K562 (cell line): ENCODE data around the gene COL24A1. TPM values are rescaled to one million over a fixed set of nuclear protein-coding genes. Genes with fewer than 3 reads are reported as not detected.

Experiments used
- ATAC-seq: fragments of 200-7000 bp; cut with Tn5 transposase; 3 replicates; pipeline ENCODE4 v1.9.1; 2020; ENCODE audit warnings: moderate library complexity
- BruUV-seq: library from RNA; stranded (reverse); fragments of 400-500 nt; replicated peaks from 2 replicates; lab custom pipeline; 2021; lab: Mats Ljungman, UMichigan
- CTCF ChIA-PET: fragments of 300-600 bp; formaldehyde crosslinking; extraction: SDS; loops from one replicate; lab custom pipeline; 2021; ENCODE audit warnings: low intra/inter-chr PET ratio; lab: Yijun Ruan, JAX
- POLR2A ChIA-PET: fragments of 300-600, 350-650 bp; sonication (Branson Sonifier 250); formaldehyde crosslinking; extraction: SDS; loops from one replicate; lab custom pipeline; 2021; ENCODE audit warnings: antibody characterized with exemption, inconsistent platforms; lab: Yijun Ruan, JAX
- DNase-seq, 4 experiments: peaks; one replicate each; pipeline versions ENCODE4 v3.0.0 to v3.0.0-alpha.2; 2011 to 2018; ENCODE audit warnings: low spot score in 3 of 4, mixed read lengths in 3 of 4; ENCODE audit errors: extremely low read depth in 1 of 4
- FAIRE-seq: peaks from 2 replicates; lab custom pipeline; 2011; peaks lifted over from hg19 to GRCh38; lab: Jason Lieb, UNC
- H2AFZ ChIP-seq: 2 replicates; pipeline ENCODE4 v1.6.0; 2011; ENCODE audit warnings: low read depth, low read length, control low read depth, inconsistent platforms
- H3K27ac ChIP-seq: fragments of 200-600 bp; 3 replicates; pipeline ENCODE4 v1.8.0; 2011; ENCODE audit warnings: low read depth, mild to moderate bottlenecking, control low read depth, inconsistent platforms, low read length, moderate library complexity, mixed read lengths; ENCODE audit errors: extremely low read depth
- H3K27me3 ChIP-seq, 2 experiments: fragments of 300-600 bp in 1 of 2; 2 replicates in 1 of 2; 3 replicates in 1 of 2; pipeline versions ENCODE4 v1.6.0 to v1.8.0; 2011; ENCODE audit warnings: inconsistent platforms in 2 of 2, low read length in 2 of 2, mild to moderate bottlenecking in 1 of 2, mixed read lengths in 1 of 2, moderate library complexity in 1 of 2; ENCODE audit not compliant: control insufficient read depth in 2 of 2, insufficient read depth in 2 of 2
- H3K36me3 ChIP-seq: fragments of 300-600 bp; 3 replicates; pipeline ENCODE4 v1.8.0; 2011; ENCODE audit warnings: mild to moderate bottlenecking, low read length, inconsistent platforms; ENCODE audit not compliant: control insufficient read depth, insufficient read depth
- H3K4me1 ChIP-seq, 2 experiments: fragments of 200-600 bp in 1 of 2; replicated peaks in 1 of 2; 2 replicates in 1 of 2; 3 replicates in 1 of 2; pipeline versions ENCODE4 v1.5.1 to v1.8.0; 2011; ENCODE audit warnings: inconsistent platforms in 2 of 2, low read length in 2 of 2, mild to moderate bottlenecking in 1 of 2, mixed read lengths in 1 of 2, moderate library complexity in 1 of 2; ENCODE audit not compliant: control insufficient read depth in 2 of 2, insufficient read depth in 2 of 2
- H3K4me2 ChIP-seq: 2 replicates; pipeline ENCODE4 v1.6.1; 2011; ENCODE audit warnings: low read length, control low read depth, inconsistent platforms, mixed read lengths; ENCODE audit not compliant: insufficient read depth
- H3K4me3 ChIP-seq: fragments of 200-600 bp; sonication (generic), shearing (Covaris generic); 2 replicates; pipeline ENCODE4 v1.5.1; 2016; ENCODE audit warnings: control low read depth, inconsistent platforms
- H3K79me2 ChIP-seq: fragments of 200-600 bp; 3 replicates; pipeline ENCODE4 v1.8.0; 2011; ENCODE audit warnings: low read length, inconsistent platforms; ENCODE audit not compliant: control insufficient read depth, insufficient read depth
- H3K9ac ChIP-seq, 2 experiments: 2 replicates each; pipeline versions ENCODE4 v1.6.0 to v1.6.1; 2011; ENCODE audit warnings: low read depth in 2 of 2, low read length in 2 of 2, control low read depth in 1 of 2, inconsistent platforms in 1 of 2, mild to moderate bottlenecking in 1 of 2, mixed read lengths in 1 of 2; ENCODE audit not compliant: insufficient read depth in 1 of 2
- H3K9me1 ChIP-seq: one replicate; pipeline ENCODE4 v1.6.0; 2011; ENCODE audit warnings: inconsistent platforms, mild to moderate bottlenecking, low read length, moderate library complexity; ENCODE audit not compliant: control insufficient read depth, insufficient read depth
- H3K9me3 ChIP-seq: replicated peaks from 2 replicates; pipeline ENCODE4 v1.5.1; 2011; ENCODE audit warnings: low read depth, low read length, inconsistent platforms; ENCODE audit not compliant: control insufficient read depth, insufficient read depth
- H4K20me1 ChIP-seq: replicated peaks from 2 replicates; pipeline ENCODE4 v1.6.1; 2011; ENCODE audit warnings: low read length, inconsistent platforms, mixed read lengths; ENCODE audit not compliant: control insufficient read depth, insufficient read depth
- CBX5 ChIP-seq: IDR thresholded peaks from 2 replicates; pipeline ENCODE4 v1.6.1; 2014; ENCODE audit warnings: low read depth, borderline replicate concordance
- CHCHD3 ChIP-seq: fragments of 250-450 bp; sonication (Bioruptor Pico); IDR thresholded peaks from 2 replicates; pipeline ENCODE4 v2.1.2; 2022; ENCODE audit warnings: mild to moderate bottlenecking
- GATA2 ChIP-seq: sonication (generic); formaldehyde crosslinking; IDR thresholded peaks from 2 replicates; pipeline ENCODE4 v1.4.0; 2020; ENCODE audit warnings: mild to moderate bottlenecking, missing genetic modification reagents
- IFI16 ChIP-seq: fragments of 250-450 bp; sonication (Bioruptor Pico); IDR thresholded peaks from 2 replicates; pipeline ENCODE4 v2.1.2; 2022; ENCODE audit warnings: mild to moderate bottlenecking, inconsistent platforms
- KAT8 ChIP-seq: fragments of 450-650 bp; IDR thresholded peaks from 2 replicates; pipeline ENCODE4 v1.6.1; 2016; ENCODE audit warnings: low read depth, mild to moderate bottlenecking
- LEF1 ChIP-seq: fragments of 450-650 bp; IDR thresholded peaks from 2 replicates; pipeline ENCODE4 v1.6.1; 2016; ENCODE audit warnings: mild to moderate bottlenecking
- MAFG ChIP-seq: fragments of 450-650 bp; conservative IDR thresholded peaks from 2 replicates; pipeline ENCODE4 v1.6.1; 2016; ENCODE audit warnings: missing genetic modification characterization, missing compliant biosample characterization
- MBD2 ChIP-seq: sonication (generic); IDR thresholded peaks from 2 replicates; pipeline ENCODE4 v1.6.1; 2016; ENCODE audit warnings: low read depth, borderline replicate concordance
- SIN3B ChIP-seq: fragments of 450-650 bp; IDR thresholded peaks from 2 replicates; pipeline ENCODE4 v1.6.1; 2017; ENCODE audit warnings: low read depth, mild to moderate bottlenecking, moderate library complexity
- THRAP3 ChIP-seq: fragments of 450-650 bp; IDR thresholded peaks from 2 replicates; pipeline ENCODE4 v1.6.1; 2016; ENCODE audit warnings: mild to moderate bottlenecking, inconsistent platforms, borderline replicate concordance
- WGBS: fragments of 100-300 bp; shearing (Covaris generic); methylation state at CpG from one replicate; pipeline ENCODE4 v1.1.6; 2016; ENCODE audit warnings: low coverage, mixed read lengths; ENCODE audit not compliant: insufficient coverage; ENCODE audit errors: missing lambda C conversion rate; 5-methylcytosine and 5-hydroxymethylcytosine counted together
- in situ Hi-C: fragments of 300-500 bp; cut with MboI; formaldehyde crosslinking; loops from 4 replicates; pipeline ENCODE4 v1.15.0; 2018; ENCODE audit warnings: inconsistent platforms, mixed read lengths
- intact Hi-C: fragments of 100-400 bp; cut with micrococcal nuclease; formaldehyde crosslinking; loops from 2 replicates; pipeline ENCODE4 v1.14.2; 2022
- polyA plus RNA-seq, 8 experiments: library from polyadenylated mRNA; depleted of rRNA in 4 of 8; stranded (reverse) in 5 of 8; unstranded in 3 of 8; fragments of >200 nt; fragmentation: Nextera tagmentation in 2 of 8; fragmentation: Illumina TruSeq in 1 of 8; extraction: Ambion mirVana in 2 of 8; extraction: Trizol in 1 of 8; gene quantifications; 2 replicates each; pipeline versions ENCODE4 v1.2.1 to v1.2.3, GENCODE V29; 2011 to 2014; ENCODE audit warnings: inconsistent platforms in 1 of 8, missing spikeins in 1 of 8
- total RNA-seq, 7 experiments: library from RNA; depleted of rRNA in 6 of 7; stranded (reverse); fragments of >200 nt in 6 of 7; fragmentation: Illumina TruSeq in 2 of 7; extraction: Trizol in 2 of 7; gene quantifications; 2 replicates each; pipeline versions ENCODE4 v1.2.1 to v1.2.3, GENCODE V29; 2011 to 2021; ENCODE audit warnings: low replicate concordance in 1 of 7
- TF ChIP-seq, protein P1 (sequence below): fragments of 250-450 bp; sonication (Bioruptor Pico); IDR thresholded peaks from 2 replicates; pipeline ENCODE4 v1.5.0; 2022; ENCODE audit warnings: mild to moderate bottlenecking
- TF ChIP-seq, protein P2 (sequence below): sonication (generic); formaldehyde crosslinking; IDR thresholded peaks from 2 replicates; pipeline ENCODE4 v1.8.1; 2023; ENCODE audit warnings: mild to moderate bottlenecking, missing genetic modification reagents

Gene COL24A1
- total and polyA plus RNA-seq, 9 of the 15 experiments (the other 6 are each of a cell fraction or from before 2014, with no cell fraction given): 0.01 to 0.06 (median 0.03) TPM; not detected in 2

DNA sequence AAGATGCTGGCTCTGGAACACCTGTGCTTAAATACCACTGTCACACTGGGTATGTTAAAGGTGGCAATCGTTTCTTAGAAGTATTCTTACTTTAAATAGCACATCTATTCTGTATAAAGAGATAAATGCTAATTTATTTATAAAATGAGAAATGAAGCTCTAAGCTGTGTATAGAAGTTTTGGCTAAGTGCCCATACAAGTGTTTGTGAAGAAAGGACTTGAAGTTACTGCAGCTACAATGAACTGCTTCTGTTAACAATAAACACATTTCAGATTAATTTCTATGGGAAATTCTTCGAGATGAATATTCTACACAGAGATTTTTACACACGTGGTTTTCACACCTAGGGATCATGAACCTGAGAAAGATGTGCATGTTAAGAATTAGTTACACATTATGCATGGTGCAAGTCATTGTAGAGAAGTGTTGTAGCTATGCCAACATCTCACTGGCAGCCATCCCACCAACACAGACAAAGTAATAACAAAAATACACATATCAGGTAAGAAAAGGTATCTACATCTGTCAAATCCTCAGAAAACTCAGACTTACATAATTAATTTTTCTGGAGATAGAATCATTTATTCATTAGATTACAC is 16.2 kb downstream of the COL24A1 start (continued):
- TF ChIP-seq, protein P1, sequence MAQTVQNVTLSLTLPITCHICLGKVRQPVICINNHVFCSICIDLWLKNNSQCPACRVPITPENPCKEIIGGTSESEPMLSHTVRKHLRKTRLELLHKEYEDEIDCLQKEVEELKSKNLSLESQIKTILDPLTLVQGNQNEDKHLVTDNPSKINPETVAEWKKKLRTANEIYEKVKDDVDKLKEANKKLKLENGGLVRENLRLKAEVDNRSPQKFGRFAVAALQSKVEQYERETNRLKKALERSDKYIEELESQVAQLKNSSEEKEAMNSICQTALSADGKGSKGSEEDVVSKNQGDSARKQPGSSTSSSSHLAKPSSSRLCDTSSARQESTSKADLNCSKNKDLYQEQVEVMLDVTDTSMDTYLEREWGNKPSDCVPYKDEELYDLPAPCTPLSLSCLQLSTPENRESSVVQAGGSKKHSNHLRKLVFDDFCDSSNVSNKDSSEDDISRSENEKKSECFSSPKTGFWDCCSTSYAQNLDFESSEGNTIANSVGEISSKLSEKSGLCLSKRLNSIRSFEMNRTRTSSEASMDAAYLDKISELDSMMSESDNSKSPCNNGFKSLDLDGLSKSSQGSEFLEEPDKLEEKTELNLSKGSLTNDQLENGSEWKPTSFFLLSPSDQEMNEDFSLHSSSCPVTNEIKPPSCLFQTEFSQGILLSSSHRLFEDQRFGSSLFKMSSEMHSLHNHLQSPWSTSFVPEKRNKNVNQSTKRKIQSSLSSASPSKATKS (CRISPR knock-in tag): no peak
- no peak for TF ChIP-seq CHCHD3 (CRISPR knock-in tag)

DNA sequence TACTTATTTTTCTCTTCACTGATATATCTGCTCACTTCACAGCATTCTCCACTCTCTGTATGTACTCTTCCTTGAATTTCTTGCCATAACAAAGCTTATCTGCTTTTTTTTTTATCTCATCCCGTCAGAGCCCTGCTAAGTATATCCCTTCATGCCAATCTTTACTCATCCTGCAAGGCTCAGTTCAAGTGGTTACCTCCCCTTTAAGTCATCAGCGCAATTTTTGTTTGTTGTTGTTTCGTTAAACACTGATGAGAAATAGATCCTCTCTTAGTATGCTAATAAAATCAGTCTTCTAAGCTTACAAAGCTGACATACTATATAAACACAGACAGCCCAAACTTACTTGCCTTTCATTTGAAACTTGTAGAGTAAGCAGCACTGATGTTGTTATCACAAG is 17.8 kb downstream of the COL24A1 start:
- Histone ChIP-seq H3K9me3 (no peaks in the 10 kb centered on the region), H3K9ac (no peak overlapping the region), H3K4me1 (no peaks in the 10 kb centered on the region), H3K9me1 (no peaks in the 10 kb centered on the region), H3K27me3 (no peaks in the 10 kb centered on the region), H3K4me2 (no peak overlapping the region), H3K27ac (no peak overlapping the region), H4K20me1 (no peaks in the 10 kb centered on the region), H3K4me3 (no peak overlapping the region)
- 0% methylated on average over 3 of the region's 3 CpGs for WGBS
- no TSS peak for BruUV-seq
- ATAC-seq: no peak
- in situ Hi-C loops: no loop called here
- intact Hi-C loops: no loop called here
- no peak for TF ChIP-seq MBD2
- TF ChIP-seq IFI16 (CRISPR knock-in tag): no peak
- TF ChIP-seq SIN3B: no peak
- TF ChIP-seq CBX5: no peak
- no peak for TF ChIP-seq GATA2 (CRISPR knock-in tag)
- TF ChIP-seq, protein P2, sequence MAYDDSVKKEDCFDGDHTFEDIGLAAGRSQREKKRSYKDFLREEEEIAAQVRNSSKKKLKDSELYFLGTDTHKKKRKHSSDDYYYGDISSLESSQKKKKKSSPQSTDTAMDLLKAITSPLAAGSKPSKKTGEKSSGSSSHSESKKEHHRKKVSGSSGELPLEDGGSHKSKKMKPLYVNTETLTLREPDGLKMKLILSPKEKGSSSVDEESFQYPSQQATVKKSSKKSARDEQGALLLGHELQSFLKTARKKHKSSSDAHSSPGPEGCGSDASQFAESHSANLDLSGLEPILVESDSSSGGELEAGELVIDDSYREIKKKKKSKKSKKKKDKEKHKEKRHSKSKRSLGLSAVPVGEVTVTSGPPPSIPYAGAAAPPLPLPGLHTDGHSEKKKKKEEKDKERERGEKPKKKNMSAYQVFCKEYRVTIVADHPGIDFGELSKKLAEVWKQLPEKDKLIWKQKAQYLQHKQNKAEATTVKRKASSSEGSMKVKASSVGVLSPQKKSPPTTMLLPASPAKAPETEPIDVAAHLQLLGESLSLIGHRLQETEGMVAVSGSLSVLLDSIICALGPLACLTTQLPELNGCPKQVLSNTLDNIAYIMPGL (CRISPR knock-in tag): no peak
- TF ChIP-seq MAFG: no peak
- no peak for TF ChIP-seq THRAP3
- no peak for TF ChIP-seq LEF1
- TF ChIP-seq KAT8: no peak
- TF ChIP-seq, all 486 proteins: peak for 0
- DNase-seq: no peak
- Histone ChIP-seq H3K79me2 (no peaks in the 10 kb centered on the region), H3K36me3 (no peaks in the 10 kb centered on the region), H2AFZ (no peak overlapping the region)
- ChIA-PET POLR2A (no interaction called here), CTCF (no interaction called here)
- no peak for FAIRE-seq
